Activated T-helper 17 cell treated with anti-CD3 and anti-CD28 coated beads, Interleukin-2, amount 50 U/mL, for 72 hours (primary cell): ENCODE measurements around the gene RAB3GAP1. TPM values are rescaled to one million over a fixed set of nuclear protein-coding genes. Genes with fewer than 3 reads are reported as not detected.

Source experiments
- ATAC-seq: fragments of 150-1000 bp; cut with Tn5 transposase; replicated peaks from 2 replicates; pipeline ENCODE4 v1.10.0; 2021; ENCODE audit warnings: mild to moderate bottlenecking, moderate library complexity
- H3K27ac Mint-ChIP-seq: one replicate; pipeline ENCODE4 v1.8.0; 2022; ENCODE audit warnings: mixed read lengths
- H3K27me3 Mint-ChIP-seq: one replicate; pipeline ENCODE4 v1.8.0; 2022; ENCODE audit warnings: mixed read lengths
- H3K36me3 Mint-ChIP-seq: one replicate; pipeline ENCODE4 v1.8.0; 2022; ENCODE audit warnings: low read depth, mild to moderate bottlenecking, mixed read lengths
- H3K4me1 Mint-ChIP-seq: one replicate; pipeline ENCODE4 v1.8.0; 2022; ENCODE audit warnings: mixed read lengths
- H3K4me3 Mint-ChIP-seq: one replicate; pipeline ENCODE4 v1.8.0; 2022; ENCODE audit warnings: mild to moderate bottlenecking, mixed read lengths
- H3K9me3 Mint-ChIP-seq: one replicate; pipeline ENCODE4 v1.8.0; 2022; ENCODE audit warnings: mixed read lengths
- total RNA-seq, 2 donors: library from RNA; stranded (reverse); gene quantifications; one replicate each; pipeline ENCODE4 v1.2.3, GENCODE V29; 2022

Gene RAB3GAP1
- total RNA-seq, 2 donors from 2014 or later, result 19.9 to 28.3 TPM

GRCh38 chr2:135151615-135152014, 99.5 kb downstream of the RAB3GAP1 start:
- no peak for ATAC-seq
- no peaks in the 10 kb centered on the region for H3K27me3 Mint-ChIP-seq
- no peaks in the 10 kb centered on the region for H3K9me3 Mint-ChIP-seq
- H3K4me3 Mint-ChIP-seq, result no peak overlapping the region
- H3K4me1 Mint-ChIP-seq, result peaks cover 23% of the 10 kb centered on the region
- H3K27ac Mint-ChIP-seq, result peak overlapping the region; percentile 21
- peaks cover 72% of the 10 kb centered on the region for H3K36me3 Mint-ChIP-seq

- H3K36me3 Mint-ChIP-seq, result peaks cover 77% of the 10 kb centered on the region
- peak; percentile 53 for ATAC-seq
- no peaks in the 10 kb centered on the region for H3K9me3 Mint-ChIP-seq
- H3K27me3 Mint-ChIP-seq, result no peaks in the 10 kb centered on the region
- peaks cover 23% of the 10 kb centered on the region for H3K4me1 Mint-ChIP-seq
- peak overlapping the region; percentile 21 for H3K27ac Mint-ChIP-seq
- no peak overlapping the region for H3K4me3 Mint-ChIP-seq
These were observed 100.3 kb downstream of the RAB3GAP1 start for GRCh38 chr2:135152361-135152760.

GRCh38 chr2:135154962-135155361, 102.9 kb downstream of the RAB3GAP1 start:
- H3K27me3 Mint-ChIP-seq, result no peaks in the 10 kb centered on the region
- peak; percentile 47 for ATAC-seq
- no peaks in the 10 kb centered on the region for H3K9me3 Mint-ChIP-seq
- peaks cover 96% of the 10 kb centered on the region for H3K36me3 Mint-ChIP-seq
- H3K4me3 Mint-ChIP-seq, result peak overlapping the region; percentile 12
- H3K27ac Mint-ChIP-seq, result peak overlapping the region; percentile 78
- peaks cover 23% of the 10 kb centered on the region for H3K4me1 Mint-ChIP-seq

- Mint-ChIP-seq H3K4me1 (peaks cover 18% of the 10 kb centered on the region), H3K36me3 (peaks cover 85% of the 10 kb centered on the region), H3K4me3 (no peak overlapping the region), H3K27me3 (no peaks in the 10 kb centered on the region), H3K9me3 (no peaks in the 10 kb centered on the region), H3K27ac (no peak overlapping the region)
- no peak for ATAC-seq
These were observed 105.8 kb downstream of the RAB3GAP1 start for GRCh38 chr2:135157856-135158255.

GRCh38 chr2:135159191-135159590, 107.1 kb downstream of the RAB3GAP1 start:
- no peak overlapping the region for H3K27ac Mint-ChIP-seq
- H3K9me3 Mint-ChIP-seq, result no peaks in the 10 kb centered on the region
- H3K4me1 Mint-ChIP-seq, result peaks cover 16% of the 10 kb centered on the region
- H3K4me3 Mint-ChIP-seq, result no peak overlapping the region
- peaks cover 88% of the 10 kb centered on the region for H3K36me3 Mint-ChIP-seq
- H3K27me3 Mint-ChIP-seq, result no peaks in the 10 kb centered on the region
- ATAC-seq, result no peak

GRCh38 chr2:135162377-135162776, 110.3 kb downstream of the RAB3GAP1 start:
- Mint-ChIP-seq H3K4me3 (no peak overlapping the region), H3K4me1 (no peaks in the 10 kb centered on the region), H3K27me3 (no peaks in the 10 kb centered on the region), H3K36me3 (peaks cover 84% of the 10 kb centered on the region), H3K9me3 (no peaks in the 10 kb centered on the region), H3K27ac (no peak overlapping the region)
- ATAC-seq, result no peak

- Mint-ChIP-seq H3K4me3 (no peak overlapping the region), H3K4me1 (no peaks in the 10 kb centered on the region), H3K27ac (no peak overlapping the region), H3K27me3 (no peaks in the 10 kb centered on the region), H3K9me3 (no peaks in the 10 kb centered on the region), H3K36me3 (peaks cover 84% of the 10 kb centered on the region)
- no peak for ATAC-seq
These were observed 110.7 kb downstream of the RAB3GAP1 start for GRCh38 chr2:135162786-135163185.

GRCh38 chr2:135163306-135163705, 111.2 kb downstream of the RAB3GAP1 start:
- H3K4me1 Mint-ChIP-seq, result no peaks in the 10 kb centered on the region
- H3K4me3 Mint-ChIP-seq, result no peak overlapping the region
- no peak for ATAC-seq

GRCh38 chr2:135163901-135164300, 111.8 kb downstream of the RAB3GAP1 start:
- no peaks in the 10 kb centered on the region for H3K9me3 Mint-ChIP-seq
- H3K4me1 Mint-ChIP-seq, result no peaks in the 10 kb centered on the region
- H3K27ac Mint-ChIP-seq, result no peak overlapping the region
- no peak overlapping the region for H3K4me3 Mint-ChIP-seq
- ATAC-seq, result no peak
- H3K36me3 Mint-ChIP-seq, result peaks cover 84% of the 10 kb centered on the region
- H3K27me3 Mint-ChIP-seq, result no peaks in the 10 kb centered on the region

More at GRCh38 chr2:135163306-135163705, 111.2 kb downstream of the RAB3GAP1 start:
- Mint-ChIP-seq H3K27ac (no peak overlapping the region), H3K9me3 (no peaks in the 10 kb centered on the region), H3K36me3 (peaks cover 84% of the 10 kb centered on the region), H3K27me3 (no peaks in the 10 kb centered on the region)

- Mint-ChIP-seq H3K4me3 (no peak overlapping the region), H3K36me3 (peaks cover 84% of the 10 kb centered on the region), H3K9me3 (no peaks in the 10 kb centered on the region), H3K4me1 (no peaks in the 10 kb centered on the region), H3K27me3 (no peaks in the 10 kb centered on the region), H3K27ac (no peak overlapping the region)
- ATAC-seq, result no peak
These were observed 112.3 kb downstream of the RAB3GAP1 start for GRCh38 chr2:135164431-135164830.

GRCh38 chr2:135167273-135167672, 115.2 kb downstream of the RAB3GAP1 start:
- H3K36me3 Mint-ChIP-seq, result peaks cover 96% of the 10 kb centered on the region
- no peak for ATAC-seq
- no peak overlapping the region for H3K4me3 Mint-ChIP-seq
- H3K9me3 Mint-ChIP-seq, result no peaks in the 10 kb centered on the region
- no peak overlapping the region for H3K27ac Mint-ChIP-seq
- H3K4me1 Mint-ChIP-seq, result no peaks in the 10 kb centered on the region
- H3K27me3 Mint-ChIP-seq, result no peaks in the 10 kb centered on the region

GRCh38 chr2:135168204-135168856, 116.2 kb downstream of the RAB3GAP1 start:
- Mint-ChIP-seq H3K4me1 (no peaks in the 10 kb centered on the region), H3K27me3 (no peaks in the 10 kb centered on the region), H3K36me3 (peaks cover 96% of the 10 kb centered on the region), H3K27ac (no peak overlapping the region), H3K4me3 (no peak overlapping the region), H3K9me3 (no peaks in the 10 kb centered on the region)
- no peak for ATAC-seq

- H3K36me3 Mint-ChIP-seq, result peaks cover 93% of the 10 kb centered on the region
These were observed 118.0 kb downstream of the RAB3GAP1 start for GRCh38 chr2:135169900-135170753.

GRCh38 chr2:135174049-135174809, 122.1 kb downstream of the RAB3GAP1 start:
- H3K36me3 Mint-ChIP-seq, result peaks cover 84% of the 10 kb centered on the region
- H3K4me1 Mint-ChIP-seq, result no peaks in the 10 kb centered on the region
- H3K4me3 Mint-ChIP-seq, result no peak overlapping the region
- peaks cover 6% of the 10 kb centered on the region for H3K9me3 Mint-ChIP-seq
- H3K27me3 Mint-ChIP-seq, result no peaks in the 10 kb centered on the region
- no peak for ATAC-seq
- H3K27ac Mint-ChIP-seq, result no peak overlapping the region

More at GRCh38 chr2:135169900-135170753, 118.0 kb downstream of the RAB3GAP1 start:
- Mint-ChIP-seq H3K27me3 (no peaks in the 10 kb centered on the region), H3K4me3 (no peak overlapping the region), H3K4me1 (no peaks in the 10 kb centered on the region), H3K9me3 (no peaks in the 10 kb centered on the region), H3K27ac (peak overlapping the region; percentile 51)
- peak; percentile 42 for ATAC-seq
